Mesenchymal stem cell (in vitro differentiated cells and primary cell): ENCODE results near the gene SDC1.

ENCODE experiments used
- DNase-seq: peaks from one replicate; pipeline ENCODE4 v3.0.0-alpha.2; 2013
- H2AFZ ChIP-seq: one replicate; pipeline ENCODE4 v1.6.1; 2013; ENCODE audit warnings: low read depth, mild to moderate bottlenecking, control low read depth, inconsistent platforms, low read length, moderate library complexity
- H2AK5ac ChIP-seq: 2 replicates; pipeline ENCODE4 v1.6.1; 2013; ENCODE audit warnings: low read length, moderate library complexity, mild to moderate bottlenecking, inconsistent platforms; ENCODE audit not compliant: severe bottlenecking
- H2BK120ac ChIP-seq: one replicate; pipeline ENCODE4 v1.6.1; 2013; ENCODE audit warnings: low read depth, mild to moderate bottlenecking, inconsistent platforms, low read length, moderate library complexity
- H2BK12ac ChIP-seq, 2 experiments: one replicate each; pipeline ENCODE4 v1.6.1; 2013; ENCODE audit warnings: inconsistent platforms in 2 of 2, low read length in 2 of 2, mild to moderate bottlenecking in 2 of 2, moderate library complexity in 2 of 2, control low read depth in 1 of 2
- H2BK15ac ChIP-seq: one replicate; pipeline ENCODE4 v1.6.1; 2013; ENCODE audit warnings: mild to moderate bottlenecking, low read depth, inconsistent platforms; ENCODE audit not compliant: poor library complexity, severe bottlenecking
- H2BK5ac ChIP-seq: 2 replicates; pipeline ENCODE4 v1.6.1; 2013; ENCODE audit warnings: low read depth, mild to moderate bottlenecking, low read length, control low read depth, inconsistent platforms; ENCODE audit not compliant: poor library complexity, severe bottlenecking
- H3K14ac ChIP-seq, 2 experiments: one replicate each; pipeline ENCODE4 v1.6.1; 2013; ENCODE audit warnings: inconsistent platforms in 2 of 2, low read length in 2 of 2, control low read depth in 1 of 2, mild to moderate bottlenecking in 1 of 2, moderate library complexity in 1 of 2
- H3K18ac ChIP-seq, 2 experiments: one replicate each; pipeline ENCODE4 v1.6.1; 2013; ENCODE audit warnings: inconsistent platforms in 2 of 2, low read length in 2 of 2, control low read depth in 1 of 2, low read depth in 1 of 2, mild to moderate bottlenecking in 1 of 2
- H3K23ac ChIP-seq, 2 experiments: one replicate each; pipeline ENCODE4 v1.6.1; 2013; ENCODE audit warnings: inconsistent platforms in 2 of 2, low read length in 2 of 2, mild to moderate bottlenecking in 2 of 2, moderate library complexity in 2 of 2, control low read depth in 1 of 2
- H3K27ac ChIP-seq: 2 replicates; pipeline ENCODE4 v1.5.1; 2013; ENCODE audit warnings: mild to moderate bottlenecking, moderate library complexity, low read length, control low read depth, inconsistent platforms; ENCODE audit not compliant: poor library complexity, severe bottlenecking
- H3K27me3 ChIP-seq, 2 experiments: 2 replicates each; pipeline versions ENCODE4 v1.6.1 to v1.7.0; 2013; ENCODE audit warnings: low read length in 2 of 2, mild to moderate bottlenecking in 2 of 2, moderate library complexity in 2 of 2, control low read depth in 1 of 2, inconsistent platforms in 1 of 2; ENCODE audit not compliant: control insufficient read depth in 1 of 2, insufficient read depth in 1 of 2
- H3K36me3 ChIP-seq, 2 experiments: 2 replicates each; pipeline versions ENCODE4 v1.6.1 to v1.7.0; 2013; ENCODE audit warnings: low read length in 2 of 2, control low read depth in 1 of 2, inconsistent platforms in 1 of 2, low read depth in 1 of 2, mild to moderate bottlenecking in 1 of 2; ENCODE audit not compliant: insufficient read depth in 2 of 2, control insufficient read depth in 1 of 2
- H3K4ac ChIP-seq, 2 experiments: one replicate each; pipeline ENCODE4 v1.6.1; 2013; ENCODE audit warnings: inconsistent platforms in 2 of 2, low read length in 2 of 2, mild to moderate bottlenecking in 2 of 2, moderate library complexity in 2 of 2, control low read depth in 1 of 2, low read depth in 1 of 2
- H3K4me1 ChIP-seq: 2 replicates; pipeline ENCODE4 v1.6.1; 2013; ENCODE audit warnings: low read depth, low read length, control low read depth; ENCODE audit not compliant: control insufficient read depth, insufficient read depth
- H3K4me2 ChIP-seq: 2 replicates; pipeline ENCODE4 v1.6.1; 2013; ENCODE audit warnings: low read length, mild to moderate bottlenecking, inconsistent platforms; ENCODE audit not compliant: poor library complexity, severe bottlenecking
- H3K4me3 ChIP-seq, 2 experiments: 2 replicates each; pipeline versions ENCODE4 v1.5.1 to v1.7.0; 2013; ENCODE audit warnings: low read length in 2 of 2, mild to moderate bottlenecking in 2 of 2, control low read depth in 1 of 2, low read depth in 1 of 2; ENCODE audit not compliant: insufficient read depth in 1 of 2
- H3K79me1 ChIP-seq: replicated peaks from 2 replicates; pipeline ENCODE4 v1.6.1; 2013; ENCODE audit warnings: mild to moderate bottlenecking, control low read depth, low read length, inconsistent platforms; ENCODE audit not compliant: poor library complexity, severe bottlenecking
- H3K9ac ChIP-seq: 2 replicates; pipeline ENCODE4 v1.7.0; 2013; ENCODE audit warnings: mild to moderate bottlenecking, low read length, moderate library complexity
- H3K9me3 ChIP-seq: 2 replicates; pipeline ENCODE4 v1.7.0; 2013; ENCODE audit warnings: mild to moderate bottlenecking, low read length; ENCODE audit not compliant: control insufficient read depth
- H4K8ac ChIP-seq: one replicate; pipeline ENCODE4 v1.6.1; 2013; ENCODE audit warnings: inconsistent platforms, mild to moderate bottlenecking, low read length, moderate library complexity
- H4K91ac ChIP-seq: one replicate; pipeline ENCODE4 v1.6.1; 2013; ENCODE audit warnings: mild to moderate bottlenecking, low read length, inconsistent platforms
- WGBS: methylation state at CpG from one replicate; pipeline ENCODE4 v1.1.7; 2013; ENCODE audit warnings: mixed read lengths; 5-methylcytosine and 5-hydroxymethylcytosine counted together

Gene SDC1

GRCh38 chr2:20182241-20182931, 42.5 kb downstream of the SDC1 start:
- 91% methylated on average over 16 of the region's 16 CpGs for WGBS
- Histone ChIP-seq H3K14ac (no peak overlapping the region), H3K18ac (no peak overlapping the region), H2BK120ac (no peak overlapping the region), H2AFZ (no peak overlapping the region), H3K4me2 (no peak overlapping the region), H3K4ac (no peak overlapping the region), H4K91ac (no peak overlapping the region), H3K27ac (no peak overlapping the region), H3K4me3 (no peak overlapping the region), H2BK12ac (no peak overlapping the region), H4K8ac (no peak overlapping the region), H3K9me3 (no peaks in the 10 kb centered on the region), H3K27me3 (no peaks in the 10 kb centered on the region), H2AK5ac (peak overlapping the region; percentile 37), H3K79me1 (peaks cover 3% of the 10 kb centered on the region), H3K9ac (peak overlapping the region; percentile 7), H3K23ac (no peak overlapping the region), H2BK15ac (no peak overlapping the region), H3K36me3 (no peaks in the 10 kb centered on the region), H2BK5ac (no peak overlapping the region), H3K4me1 (peaks cover 65% of the 10 kb centered on the region)
- DNase-seq, result no peak

DNA sequence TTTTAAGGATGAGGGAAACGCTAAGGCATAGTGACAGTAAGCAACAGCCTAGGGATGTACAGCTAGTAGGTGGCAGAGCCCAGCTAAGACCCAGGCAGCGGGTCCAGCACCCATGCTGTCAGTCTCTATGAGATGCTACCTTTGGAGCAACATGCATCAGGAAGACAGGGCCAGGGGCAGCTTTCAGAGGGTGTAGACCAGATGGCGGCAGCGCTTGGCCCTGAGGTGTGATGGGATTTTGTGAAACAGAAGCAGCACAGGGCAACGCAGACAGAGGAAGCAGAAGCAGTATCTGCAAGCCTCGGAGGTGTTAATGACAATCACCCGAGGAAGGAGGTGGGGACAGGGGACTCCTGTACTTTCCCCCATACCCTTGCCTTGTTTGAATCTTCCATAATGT, 43.2 kb downstream of the SDC1 start:
- H3K4me2 ChIP-seq, result no peak overlapping the region
- no peaks in the 10 kb centered on the region for H3K36me3 ChIP-seq
- H3K9ac ChIP-seq, result no peak overlapping the region
- H4K8ac ChIP-seq, result no peak overlapping the region
- H3K14ac ChIP-seq, result no peak overlapping the region
- H3K27me3 ChIP-seq, result no peaks in the 10 kb centered on the region
- no peak for DNase-seq
- no peak overlapping the region for H2BK120ac ChIP-seq
- no peak overlapping the region for H3K18ac ChIP-seq
- H3K4me1 ChIP-seq, result peaks cover 59% of the 10 kb centered on the region
- no peaks in the 10 kb centered on the region for H3K9me3 ChIP-seq
- peaks cover 3% of the 10 kb centered on the region for H3K79me1 ChIP-seq
- H2BK15ac ChIP-seq, result no peak overlapping the region
- H4K91ac ChIP-seq, result no peak overlapping the region
- no peak overlapping the region for H2BK12ac ChIP-seq
- H2BK5ac ChIP-seq, result no peak overlapping the region
- no peak overlapping the region for H3K27ac ChIP-seq
- H2AFZ ChIP-seq, result no peak overlapping the region
- WGBS, result 94% methylated on average over 4 of the region's 7 CpGs
- H3K4me3 ChIP-seq, result no peak overlapping the region
- no peak overlapping the region for H3K4ac ChIP-seq
- no peak overlapping the region for H3K23ac ChIP-seq
- peak overlapping the region; percentile 38 for H2AK5ac ChIP-seq

DNA sequence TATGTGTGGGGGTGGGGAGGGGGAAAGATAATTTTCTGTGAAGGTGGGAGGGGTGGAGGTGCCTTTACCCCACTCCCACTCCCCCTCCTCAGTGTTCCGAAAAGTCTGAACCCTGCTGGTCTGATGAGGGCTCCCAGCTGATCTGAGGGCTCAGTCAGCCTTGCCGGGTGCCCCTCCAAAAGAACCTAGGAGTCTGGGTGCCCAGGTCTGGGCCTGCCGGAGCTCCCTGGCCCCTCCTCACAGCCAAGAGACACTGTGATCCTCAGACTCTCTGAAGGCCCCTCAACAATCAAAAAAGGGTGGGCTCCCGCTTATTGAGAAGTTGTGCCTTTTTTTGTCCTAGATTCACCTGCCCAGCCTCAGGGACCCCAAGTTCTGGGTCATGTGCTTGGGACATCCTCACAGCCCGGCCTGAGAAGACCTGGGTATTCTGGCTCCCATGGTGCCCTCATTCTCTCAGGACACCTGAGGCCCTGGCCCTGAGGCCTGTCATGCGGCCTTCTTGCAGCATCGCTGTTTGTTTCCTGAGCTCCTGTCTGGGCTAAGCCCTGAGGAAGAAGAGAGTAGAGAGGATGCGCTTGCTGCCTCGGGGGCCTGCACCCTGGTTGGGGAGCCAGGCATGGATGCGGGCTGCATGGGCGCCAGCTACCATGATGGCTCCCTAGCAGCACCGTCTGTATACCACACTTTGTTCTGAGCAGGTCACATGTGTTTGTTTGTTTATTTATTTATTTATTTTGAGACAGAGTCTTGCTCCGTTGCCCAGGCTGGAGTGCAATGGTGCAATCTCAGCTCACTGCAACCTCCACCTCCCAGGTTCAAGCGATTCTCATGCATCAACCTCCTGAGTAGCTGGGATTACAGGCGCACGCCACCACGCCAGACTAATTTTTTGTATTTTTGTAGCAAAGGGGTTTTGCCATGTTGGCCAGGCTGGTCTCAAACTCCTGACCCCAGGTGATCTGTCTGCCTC, 44.0 kb downstream of the SDC1 start:
- Histone ChIP-seq H4K91ac (no peak overlapping the region), H2BK12ac (no peak overlapping the region), H3K27me3 (no peaks in the 10 kb centered on the region), H3K36me3 (no peaks in the 10 kb centered on the region), H3K4me2 (no peak overlapping the region), H3K9me3 (no peaks in the 10 kb centered on the region), H3K4ac (no peak overlapping the region), H3K14ac (no peak overlapping the region), H4K8ac (no peak overlapping the region), H3K4me3 (no peak overlapping the region), H3K79me1 (peaks cover 3% of the 10 kb centered on the region), H2BK5ac (no peak overlapping the region), H2AFZ (no peak overlapping the region), H3K18ac (no peak overlapping the region), H2BK15ac (no peak overlapping the region), H3K4me1 (peaks cover 51% of the 10 kb centered on the region), H3K23ac (no peak overlapping the region), H2BK120ac (no peak overlapping the region), H3K27ac (no peak overlapping the region), H2AK5ac (no peak overlapping the region), H3K9ac (no peak overlapping the region)
- no peak for DNase-seq
- 99% methylated on average over 16 of the region's 17 CpGs for WGBS
